Lower leg skin (tissue), 3 donors: Measurements from ENCODE around the gene SPATA2.

Experiments used
- POLR2A ChIP-seq, 2 donors: fragments of 450-650 bp; IDR thresholded peaks; one replicate each; pipeline ENCODE4 v1.6.1; 2016 to 2017; ENCODE audit warnings: antibody characterized with exemption in 2 of 2, mild to moderate bottlenecking in 1 of 2, moderate library complexity in 1 of 2
- TF ChIP-seq, protein P1 (sequence below), 3 donors: fragments of 450-650 bp; IDR thresholded peaks; one replicate each; pipeline ENCODE4 v1.5.1; 2016; ENCODE audit warnings: antibody characterized with exemption in 3 of 3, mild to moderate bottlenecking in 3 of 3, moderate library complexity in 2 of 3

DNA sequence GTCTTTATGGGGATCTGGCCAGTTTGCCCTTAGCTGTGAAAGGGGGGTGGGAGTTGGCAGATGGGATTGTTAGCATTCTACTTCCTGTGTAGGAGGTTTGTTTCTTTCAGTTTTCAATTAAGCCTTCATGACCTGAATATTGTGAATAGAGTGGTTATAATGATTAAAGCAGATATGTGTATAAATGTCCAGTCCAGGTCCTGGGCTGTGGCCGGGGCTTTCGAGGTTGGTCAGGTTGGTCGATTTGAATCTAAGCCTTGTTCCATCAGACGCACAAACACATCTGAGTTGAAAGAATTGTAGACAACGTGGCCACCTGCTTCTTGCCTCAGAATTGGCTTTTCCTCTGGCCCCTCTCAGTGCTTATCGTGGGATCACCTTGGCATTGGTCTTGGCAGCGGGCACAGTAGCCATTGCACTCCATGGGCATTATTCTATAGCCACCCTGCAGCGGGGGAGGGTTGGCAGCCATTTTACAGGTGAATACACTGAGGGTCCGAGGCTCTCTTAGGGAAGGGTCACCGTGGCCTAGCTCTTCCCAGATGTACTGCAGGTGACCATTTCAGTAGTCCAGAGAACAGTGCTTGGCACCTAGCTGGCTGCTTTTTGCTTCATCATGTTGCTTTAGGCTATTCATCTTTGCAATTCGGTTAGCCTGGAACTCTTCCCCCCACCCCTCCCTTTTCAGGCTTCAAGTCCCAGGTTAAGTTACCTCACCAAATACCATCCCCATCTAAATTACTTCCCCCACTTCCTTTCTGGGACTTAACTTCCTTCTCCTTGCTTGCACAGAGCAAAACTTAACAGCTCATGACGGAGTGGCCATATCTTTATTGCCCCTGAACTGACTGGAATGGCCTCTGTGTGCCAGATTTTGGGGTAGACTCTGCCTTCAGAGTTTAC, 21.9 kb upstream of the SPATA2 start:
- no peak for TF ChIP-seq POLR2A (IDR thresholded peaks at IDR 0.05)
- TF ChIP-seq, protein P1, sequence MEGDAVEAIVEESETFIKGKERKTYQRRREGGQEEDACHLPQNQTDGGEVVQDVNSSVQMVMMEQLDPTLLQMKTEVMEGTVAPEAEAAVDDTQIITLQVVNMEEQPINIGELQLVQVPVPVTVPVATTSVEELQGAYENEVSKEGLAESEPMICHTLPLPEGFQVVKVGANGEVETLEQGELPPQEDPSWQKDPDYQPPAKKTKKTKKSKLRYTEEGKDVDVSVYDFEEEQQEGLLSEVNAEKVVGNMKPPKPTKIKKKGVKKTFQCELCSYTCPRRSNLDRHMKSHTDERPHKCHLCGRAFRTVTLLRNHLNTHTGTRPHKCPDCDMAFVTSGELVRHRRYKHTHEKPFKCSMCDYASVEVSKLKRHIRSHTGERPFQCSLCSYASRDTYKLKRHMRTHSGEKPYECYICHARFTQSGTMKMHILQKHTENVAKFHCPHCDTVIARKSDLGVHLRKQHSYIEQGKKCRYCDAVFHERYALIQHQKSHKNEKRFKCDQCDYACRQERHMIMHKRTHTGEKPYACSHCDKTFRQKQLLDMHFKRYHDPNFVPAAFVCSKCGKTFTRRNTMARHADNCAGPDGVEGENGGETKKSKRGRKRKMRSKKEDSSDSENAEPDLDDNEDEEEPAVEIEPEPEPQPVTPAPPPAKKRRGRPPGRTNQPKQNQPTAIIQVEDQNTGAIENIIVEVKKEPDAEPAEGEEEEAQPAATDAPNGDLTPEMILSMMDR (IDR thresholded peaks at IDR 0.05): no peak
